GM19193 (cell line): ENCODE results near the gene TRIM3.

Source experiments
- POLR2A ChIP-seq: IDR thresholded peaks from 4 replicates; pipeline ENCODE4 v1.6.1; 2011; ENCODE audit not compliant: insufficient read depth, insufficient read length; ENCODE audit errors: extremely low read depth

The TRIM3 gene

GRCh38 chr11:6431861-6432260 is 41.9 kb downstream of the TRIM3 start:
- no peak for TF ChIP-seq POLR2A

GRCh38 chr11:6427516-6427915 is 46.2 kb downstream of the TRIM3 start:
- no peak for TF ChIP-seq POLR2A

GRCh38 chr11:6420677-6421076 is 53.1 kb downstream of the TRIM3 start:
- no peak for TF ChIP-seq POLR2A

GRCh38 chr11:6419009-6419631 is 54.6 kb downstream of the TRIM3 start, which contains the start of gene APBB1:
TSS of gene APBB1 (minus strand) at chr11:6419094. CDS start at chr11:6411347, 7,747 bp downstream.
- no peak for TF ChIP-seq POLR2A

GRCh38 chr11:6418557-6419008 is 55.2 kb downstream of the TRIM3 start:
- TF ChIP-seq POLR2A = no peak

GRCh38 chr11:6417907-6418556 is 55.7 kb downstream of the TRIM3 start:
- TF ChIP-seq POLR2A = no peak

- no peak for TF ChIP-seq POLR2A
These were observed 57.9 kb downstream of the TRIM3 start for GRCh38 chr11:6415797-6416196.

GRCh38 chr11:6414874-6415328 is 58.8 kb downstream of the TRIM3 start:
- no peak for TF ChIP-seq POLR2A

- TF ChIP-seq POLR2A = no peak
These were observed 59.9 kb downstream of the TRIM3 start for GRCh38 chr11:6413791-6414201.

- TF ChIP-seq POLR2A = no peak
These were observed 62.1 kb downstream of the TRIM3 start for GRCh38 chr11:6411594-6412031.

- TF ChIP-seq POLR2A = no peak
These were observed 62.9 kb downstream of the TRIM3 start for GRCh38 chr11:6410695-6411430.

GRCh38 chr11:6406370-6406769 is 67.4 kb downstream of the TRIM3 start:
- TF ChIP-seq POLR2A = no peak

GRCh38 chr11:6405846-6406245 is 67.9 kb downstream of the TRIM3 start:
- no peak for TF ChIP-seq POLR2A

GRCh38 chr11:6405052-6405667 is 68.6 kb downstream of the TRIM3 start:
- TF ChIP-seq POLR2A = no peak
